ENCODE measurements around the gene NRIP3. TPM values are rescaled to one million over a fixed set of nuclear protein-coding genes. Genes with fewer than 3 reads are reported as not detected.

The NRIP3 gene
- total and polyA plus RNA-seq, 2 donors (not counting 3 experiments of a cell fraction or from before 2014, with no cell fraction given), result 3.7 to 9.9 TPM

- Histone ChIP-seq H3K79me2 (ENCODE audit: control insufficient read depth, insufficient read depth, low read length) (no peaks in the 10 kb centered on the region), H3K9me3 (replicated peaks; ENCODE audit: control insufficient read depth, insufficient read depth, low read length) (no peaks in the 10 kb centered on the region), H3K27me3 (ENCODE audit: control insufficient read depth in 2 of 2, insufficient read depth in 2 of 2, low read length in 2 of 2) (no peaks in the 10 kb centered on the region), H3K9ac (replicated peaks; ENCODE audit: extremely low read depth, insufficient read depth, low read length) (no peak overlapping the region), H3K9me1 (replicated peaks; ENCODE audit: control insufficient read depth, extremely low read depth, insufficient read depth, low read length) (no peaks in the 10 kb centered on the region), H4K20me1 (replicated peaks; ENCODE audit: control insufficient read depth, extremely low read depth, insufficient read depth, low read length) (no peaks in the 10 kb centered on the region), H3K36me3 (ENCODE audit: control insufficient read depth in 2 of 2, extremely low read depth in 1 of 2, insufficient read depth in 2 of 2, low read length in 2 of 2) (no peaks in the 10 kb centered on the region), H3K4me3 (replicated peaks in 1 of 3; ENCODE audit: insufficient read depth in 1 of 3, low read depth in 1 of 3, low read length in 3 of 3) (no peak overlapping the region), H3K27ac (ENCODE audit: insufficient read depth, low read depth, low read length) (no peak overlapping the region), H2AFZ (ENCODE audit: low read depth, low read length) (no peak overlapping the region), H3K4me1 (ENCODE audit: control insufficient read depth, extremely low read depth, insufficient read depth, low read length) (no peaks in the 10 kb centered on the region), H3K4me2 (ENCODE audit: insufficient read depth, low read length) (no peak overlapping the region)
- no TSS peak for BruUV-seq (replicated peaks)
- dilution Hi-C loops (cut with MboI; ENCODE audit: extremely low pct_ligation_motif_present, low sequenced_read_pairs), result no loop called here
- DNase-seq (ENCODE audit: low read depth, low spot score), result no peak
- FAIRE-seq, result no peak
- no peak for TF ChIP-seq MAX (IDR thresholded peaks at IDR 0.05; ENCODE audit: insufficient read depth, insufficient read length)
- TF ChIP-seq GATA2 (IDR thresholded peaks at IDR 0.05; ENCODE audit: insufficient read depth, insufficient read length, low read depth, low read length), result no peak
- TF ChIP-seq CTCF (IDR thresholded peaks at IDR 0.05; ENCODE audit: extremely low read depth in 1 of 2, insufficient read depth in 1 of 2, low read depth in 1 of 2, low read length in 2 of 2), result no peak
- TF ChIP-seq JUN (IDR thresholded peaks at IDR 0.05; ENCODE audit: borderline replicate concordance, insufficient read depth, insufficient read length, low read depth), result no peak
- TF ChIP-seq MYC (IDR thresholded peaks at IDR 0.05; ENCODE audit: low read depth, low read length), result no peak
- TF ChIP-seq FOS (IDR thresholded peaks at IDR 0.05; ENCODE audit: borderline replicate concordance, insufficient read depth, low read length), result no peak
- TF ChIP-seq POLR2A (IDR thresholded peaks at IDR 0.05; ENCODE audit: low read depth, low read length), result no peak
- no peak for TF ChIP-seq EZH2 (IDR thresholded peaks at IDR 0.05; ENCODE audit: borderline replicate concordance, low read depth, low read length, severe bottlenecking)
- no peak for TF ChIP-seq POLR2AphosphoS5 (IDR thresholded peaks at IDR 0.05; ENCODE audit: insufficient read depth, low read depth, low read length)
- ChIA-PET CTCF (interaction anchor here (1.0 kb wide), 1 partner anchor 13 kb away, joined by 3 read pairs; no protein-coding TSS in a partner anchor), POLR2A (no interaction called here)
- intact Hi-C loops (cut with micrococcal nuclease), result no loop called here
Observed at GRCh38 chr11:9030601-9031000, 26.8 kb upstream of the NRIP3 start.

Measured in endothelial cell of umbilical vein (primary cell).